Upper lobe of right lung (tissue), 1 donor: ENCODE results near the gene MUC5AC. TPM values are rescaled to one million over a fixed set of nuclear protein-coding genes. Genes with fewer than 3 reads are reported as not detected.

Experiments used
- ATAC-seq: fragments of 200-7000 bp; cut with Tn5 transposase; one replicate; pipeline ENCODE4 v1.9.1; 2020; ENCODE audit warnings: mild to moderate bottlenecking, moderate library complexity
- DNase-seq: peaks from one replicate; pipeline ENCODE4 v3.0.0-alpha.2; 2020
- H3K27ac ChIP-seq: fragments of 200-600 bp; one replicate; pipeline ENCODE4 v1.8.0; 2022
- H3K27me3 ChIP-seq: fragments of 200-600 bp; one replicate; pipeline ENCODE4 v1.8.0; 2022; ENCODE audit warnings: mild to moderate bottlenecking
- H3K36me3 ChIP-seq: fragments of 200-600 bp; one replicate; pipeline ENCODE4 v1.8.0; 2022
- H3K4me1 ChIP-seq: fragments of 200-600 bp; one replicate; pipeline ENCODE4 v1.8.0; 2022
- H3K4me3 ChIP-seq: fragments of 200-600 bp; one replicate; pipeline ENCODE4 v1.8.0; 2022; ENCODE audit warnings: mild to moderate bottlenecking
- H3K9me3 ChIP-seq: fragments of 200-600 bp; one replicate; pipeline ENCODE4 v1.8.0; 2022
- CTCF ChIP-seq: fragments of 200-600 bp; IDR thresholded peaks from one replicate; pipeline ENCODE4 v1.8.0; 2022; ENCODE audit warnings: antibody characterized with exemption
- intact Hi-C: fragments of 100-400 bp; cut with DNase I; formaldehyde crosslinking; loops from one replicate; pipeline ENCODE4 v1.11.0; 2022
- total RNA-seq: library from RNA; stranded (reverse); fragmentation: NEBNext Ultra II Directional; extraction: Animal tissue kit (Norgen Biotek cat#: 25700); gene quantifications from one replicate; pipeline ENCODE4 v1.2.1, GENCODE V29; 2021
- donor health status: DM: no; HTN: yes; CAD: no; lungs with severe emphysema.

MUC5AC gene
- total RNA-seq, 1 donor from 2014 or later, result not detected

DNA sequence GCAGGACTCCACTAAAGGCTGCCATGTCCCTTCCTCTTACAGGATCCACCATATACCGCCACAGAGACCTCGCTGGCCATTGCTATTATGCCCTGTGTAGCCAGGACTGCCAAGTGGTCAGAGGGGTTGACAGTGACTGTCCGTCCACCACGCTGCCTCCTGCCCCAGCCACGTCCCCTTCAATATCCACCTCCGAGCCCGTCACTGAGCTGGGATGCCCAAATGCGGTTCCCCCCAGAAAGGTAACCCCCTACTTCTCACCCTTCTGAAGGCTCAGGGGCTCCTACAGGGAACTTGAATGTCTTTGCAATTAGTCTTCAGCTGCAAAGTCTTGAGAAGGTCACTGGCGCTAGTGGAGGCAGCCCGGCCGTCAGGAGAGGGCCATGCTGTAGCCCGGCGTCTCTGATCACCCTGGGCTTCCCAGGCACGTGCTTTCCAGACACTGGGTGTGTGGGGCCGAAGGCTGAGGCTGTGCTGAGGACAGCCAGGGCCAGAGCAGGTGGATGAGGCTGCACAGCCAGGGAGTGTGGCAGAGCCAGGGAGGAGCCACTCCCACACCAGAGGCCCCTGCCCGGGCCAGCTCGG, 35.1 kb downstream of the MUC5AC start:
- Histone ChIP-seq H3K9me3 (no peaks in the 10 kb centered on the region), H3K4me3 (no peak overlapping the region), H3K36me3 (no peaks in the 10 kb centered on the region), H3K4me1 (no peaks in the 10 kb centered on the region), H3K27me3 (peaks cover 22% of the 10 kb centered on the region), H3K27ac (no peak overlapping the region)
- no peak for TF ChIP-seq CTCF
- ATAC-seq, result no peak
- DNase-seq, result no peak
- intact Hi-C loops, result no loop called here

- Histone ChIP-seq H3K4me3 (no peak overlapping the region), H3K9me3 (no peaks in the 10 kb centered on the region), H3K4me1 (no peaks in the 10 kb centered on the region), H3K27ac (no peak overlapping the region), H3K27me3 (peaks cover 29% of the 10 kb centered on the region), H3K36me3 (no peaks in the 10 kb centered on the region)
- no peak for ATAC-seq
- DNase-seq, result peak; percentile 59
- intact Hi-C loops, result no loop called here
- no peak for TF ChIP-seq CTCF
Observed at GRCh38 chr11:1193326-1194230, 35.8 kb downstream of the MUC5AC start.

DNA sequence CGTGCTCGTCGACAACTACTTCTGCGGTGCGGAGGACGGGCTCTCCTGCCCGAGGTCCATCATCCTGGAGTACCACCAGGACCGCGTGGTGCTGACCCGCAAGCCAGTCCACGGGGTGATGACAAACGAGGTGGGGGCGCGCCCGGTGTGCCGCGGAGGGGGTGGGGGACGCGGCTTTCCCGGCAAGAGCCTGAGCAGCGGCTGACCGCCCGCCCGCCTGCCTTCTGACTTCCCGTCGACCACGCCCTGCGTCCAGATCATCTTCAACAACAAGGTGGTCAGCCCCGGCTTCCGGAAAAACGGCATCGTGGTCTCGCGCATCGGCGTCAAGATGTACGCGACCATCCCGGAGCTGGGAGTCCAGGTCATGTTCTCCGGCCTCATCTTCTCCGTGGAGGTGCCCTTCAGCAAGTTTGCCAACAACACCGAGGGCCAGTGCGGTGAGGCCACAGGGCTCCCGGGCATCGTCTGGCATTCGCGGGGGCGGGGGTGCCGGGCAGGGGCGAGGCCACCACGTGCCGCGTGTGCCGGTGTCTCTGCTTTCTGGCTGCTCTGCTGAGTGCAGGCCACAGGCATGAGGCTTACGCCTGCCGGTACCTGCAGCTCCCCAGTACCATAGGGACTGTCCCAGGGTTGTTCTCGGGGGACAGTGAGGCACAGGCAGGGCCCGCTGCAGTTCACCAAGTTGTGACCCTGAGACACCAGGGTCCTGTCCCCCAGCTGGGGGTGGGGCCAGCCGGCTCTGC, 36.7 kb downstream of the MUC5AC start:
- H3K27ac ChIP-seq, result no peak overlapping the region
- H3K36me3 ChIP-seq, result no peaks in the 10 kb centered on the region
- no peak for TF ChIP-seq CTCF
- no peak overlapping the region for H3K4me3 ChIP-seq
- intact Hi-C loops, result no loop called here
- DNase-seq (peak; percentile 58), ATAC-seq (no peak)
- no peaks in the 10 kb centered on the region for H3K4me1 ChIP-seq
- H3K27me3 ChIP-seq, result peaks cover 37% of the 10 kb centered on the region
- H3K9me3 ChIP-seq, result no peaks in the 10 kb centered on the region

- Histone ChIP-seq H3K9me3 (no peaks in the 10 kb centered on the region), H3K4me3 (no peak overlapping the region), H3K36me3 (no peaks in the 10 kb centered on the region), H3K4me1 (no peaks in the 10 kb centered on the region), H3K27me3 (peaks cover 45% of the 10 kb centered on the region), H3K27ac (no peak overlapping the region)
- intact Hi-C loops, result no loop called here
- ATAC-seq, result no peak
- no peak for TF ChIP-seq CTCF
- peak; percentile 52 for DNase-seq
Observed at GRCh38 chr11:1194977-1195681, 37.4 kb downstream of the MUC5AC start.
